Activated CD4-positive, alpha-beta memory T cell treated with anti-CD3 and anti-CD28 coated beads for 36 hours (primary cell): Measurements from ENCODE around the gene IL10. TPM values are rescaled to one million over a fixed set of nuclear protein-coding genes. Genes with fewer than 3 reads are reported as not detected.

Experiments
- CTCF ChIA-PET: fragments of 350-600 bp; sonication (Branson Sonifier 250); formaldehyde crosslinking; loops from one replicate; lab custom pipeline; 2021; ENCODE audit warnings: antibody characterized with exemption, inconsistent platforms; lab: Charles Lee
- POLR2A ChIA-PET: fragments of 350-600 bp; sonication (Branson Sonifier 250); formaldehyde crosslinking; loops from one replicate; lab custom pipeline; 2021; ENCODE audit warnings: antibody characterized with exemption; lab: Charles Lee
- DNase-seq: peaks from one replicate; pipeline ENCODE4 v3.0.0-alpha.2; 2020
- H3K27ac Mint-ChIP-seq: one replicate; pipeline ENCODE4 v1.8.0; 2021; ENCODE audit warnings: mixed read lengths
- H3K27me3 Mint-ChIP-seq: one replicate; pipeline ENCODE4 v1.8.0; 2021; ENCODE audit warnings: mixed read lengths
- H3K36me3 Mint-ChIP-seq: one replicate; pipeline ENCODE4 v1.8.0; 2021; ENCODE audit warnings: mixed read lengths
- H3K4me1 Mint-ChIP-seq: one replicate; pipeline ENCODE4 v1.8.0; 2021; ENCODE audit warnings: low read depth, mixed read lengths
- H3K4me3 Mint-ChIP-seq: one replicate; pipeline ENCODE4 v1.8.0; 2021; ENCODE audit warnings: mild to moderate bottlenecking, mixed read lengths
- H3K9me3 Mint-ChIP-seq: one replicate; pipeline ENCODE4 v1.8.0; 2021; ENCODE audit warnings: mixed read lengths
- intact Hi-C: fragments of 100-400 bp; cut with micrococcal nuclease; formaldehyde crosslinking; loops from one replicate; pipeline ENCODE4 v1.15.1; 2023
- total RNA-seq, 2 experiments: library from RNA; stranded (reverse); gene quantifications; one replicate each; pipeline ENCODE4 v1.2.3, GENCODE V29; 2021

Gene IL10
- total RNA-seq: 10 to 100 TPM; 17.3 to 18.5 TPM

GRCh38 chr1:206772243-206772937 is at the start of gene IL10:
IL10 (minus strand) TSS chr1:206772494; CDS start chr1:206772435, 59 bp downstream.
- ChIA-PET POLR2A (interaction anchor here (0.8 to 3.0 kb wide), 6 partner anchors 11 to 33 kb away, joined by 3 to 8 read pairs (median 4); no protein-coding TSS in a partner anchor), CTCF (interaction anchor here (1.7 to 13.9 kb wide), 4 partner anchors 36 to 140 kb away, joined by 7 to 123 read pairs (median 30); no protein-coding TSS in a partner anchor)
- Mint-ChIP-seq H3K27me3 (peaks cover 6% of the 10 kb centered on the region), H3K4me3 (peak within 1 kb of the TSS; percentile 61), H3K9me3 (no peaks in the 10 kb centered on the region), H3K4me1 (peaks cover 59% of the 10 kb centered on the region), H3K27ac (peak within 1 kb of the TSS; percentile 57), H3K36me3 (no peaks in the 10 kb centered on the region)
- no peak for DNase-seq
- intact Hi-C loops: no loop called here

GRCh38 chr1:206821493-206821892 is 49.2 kb upstream of the IL10 start:
- Mint-ChIP-seq H3K4me1 (peaks cover 18% of the 10 kb centered on the region), H3K9me3 (no peaks in the 10 kb centered on the region), H3K4me3 (no peak overlapping the region), H3K27me3 (no peaks in the 10 kb centered on the region), H3K36me3 (no peaks in the 10 kb centered on the region), H3K27ac (no peak overlapping the region)
- ChIA-PET POLR2A (no interaction called here), CTCF (interaction anchor here (0.6 kb wide), 1 partner anchor 12 kb away, joined by 3 read pairs; no protein-coding TSS in a partner anchor)
- DNase-seq: no peak
- intact Hi-C loops: no loop called here

- peak; percentile 43 for DNase-seq
- ChIA-PET CTCF (interaction anchor here (0.8 to 2.5 kb wide), 21 partner anchors 8 to 181 kb away, joined by 3 to 18 read pairs (median 5); partner anchors contain the start of genes DYRK3 and IL24), POLR2A (interaction anchor here (0.5 to 1.3 kb wide), 7 partner anchors 12 to 224 kb away, joined by 3 to 8 read pairs (median 4); no protein-coding TSS in a partner anchor)
- peak overlapping the region; percentile 20 for H3K4me3 Mint-ChIP-seq
- no peaks in the 10 kb centered on the region for H3K27me3 Mint-ChIP-seq
- peaks cover 13% of the 10 kb centered on the region for H3K9me3 Mint-ChIP-seq
- peak overlapping the region; percentile 77 for H3K27ac Mint-ChIP-seq
- peaks cover 2% of the 10 kb centered on the region for H3K36me3 Mint-ChIP-seq
- intact Hi-C loops: loop anchor here (1.0 to 2.0 kb wide), 4 partner anchors 13 to 60 kb away; partner anchors contain the start of gene IL20
- H3K4me1 Mint-ChIP-seq: peaks cover 26% of the 10 kb centered on the region
Measured at GRCh38 chr1:206816390-206817287, 44.3 kb upstream of the IL10 start.

- Mint-ChIP-seq H3K27me3 (no peaks in the 10 kb centered on the region), H3K9me3 (peaks cover 13% of the 10 kb centered on the region), H3K27ac (no peak overlapping the region), H3K4me3 (no peak overlapping the region), H3K36me3 (peaks cover 2% of the 10 kb centered on the region), H3K4me1 (peaks cover 26% of the 10 kb centered on the region)
- ChIA-PET POLR2A (interaction anchor here (0.6 kb wide), 1 partner anchor 13 kb away, joined by 3 read pairs; no protein-coding TSS in a partner anchor), CTCF (interaction anchor here (1.0 to 2.2 kb wide), 2 partner anchors 88 to 151 kb away, joined by 3 to 8 read pairs; no protein-coding TSS in a partner anchor)
- intact Hi-C loops: no loop called here
- DNase-seq: no peak
Measured at GRCh38 chr1:206814716-206815341, 42.5 kb upstream of the IL10 start.

- Mint-ChIP-seq H3K4me1 (peaks cover 34% of the 10 kb centered on the region), H3K36me3 (peaks cover 2% of the 10 kb centered on the region), H3K27me3 (no peaks in the 10 kb centered on the region), H3K4me3 (no peak overlapping the region), H3K27ac (no peak overlapping the region), H3K9me3 (peaks cover 13% of the 10 kb centered on the region)
- CTCF ChIA-PET: interaction anchor here (0.7 to 9.7 kb wide), 4 partner anchors 78 to 121 kb away, joined by 3 to 137 read pairs (median 57); no protein-coding TSS in a partner anchor
- no peak for DNase-seq
- POLR2A ChIA-PET: no interaction called here
- intact Hi-C loops: no loop called here
Measured at GRCh38 chr1:206812471-206812870, 40.2 kb upstream of the IL10 start.

GRCh38 chr1:206809504-206810084 is 37.3 kb upstream of the IL10 start:
- DNase-seq: peak; percentile 57
- peaks cover 13% of the 10 kb centered on the region for H3K9me3 Mint-ChIP-seq
- peaks cover 2% of the 10 kb centered on the region for H3K36me3 Mint-ChIP-seq
- H3K27ac Mint-ChIP-seq: no peak overlapping the region
- no peaks in the 10 kb centered on the region for H3K27me3 Mint-ChIP-seq
- intact Hi-C loops: loop anchor here (1.0 to 2.0 kb wide), 4 partner anchors 103 to 201 kb away; partner anchors contain the start of gene DYRK3
- no peak overlapping the region for H3K4me3 Mint-ChIP-seq
- H3K4me1 Mint-ChIP-seq: peaks cover 36% of the 10 kb centered on the region
- ChIA-PET CTCF (interaction anchor here (0.6 to 11.3 kb wide), 65 partner anchors 7 to 270 kb away, joined by 3 to 315 read pairs (median 6); partner anchors contain the start of genes DYRK3, EIF2D, FCMR and IL10), POLR2A (interaction anchor here (1.7 kb wide), 1 partner anchor 75 kb away, joined by 7 read pairs; no protein-coding TSS in a partner anchor)

- DNase-seq: peak; percentile 66
- intact Hi-C loops: loop anchor here (1.0 to 2.0 kb wide), 7 partner anchors 74 to 200 kb away; partner anchors contain the start of gene DYRK3
- H3K27ac Mint-ChIP-seq: peak overlapping the region; percentile 3
- no peak overlapping the region for H3K4me3 Mint-ChIP-seq
- H3K4me1 Mint-ChIP-seq: peaks cover 45% of the 10 kb centered on the region
- ChIA-PET POLR2A (interaction anchor here (0.7 to 1.7 kb wide), 3 partner anchors 72 to 80 kb away, joined by 3 to 7 read pairs (median 3); no protein-coding TSS in a partner anchor), CTCF (interaction anchor here (0.6 to 11.3 kb wide), 50 partner anchors 8 to 271 kb away, joined by 3 to 315 read pairs (median 6); partner anchors contain the start of genes DYRK3, EIF2D, FCMR and IL10)
- no peaks in the 10 kb centered on the region for H3K27me3 Mint-ChIP-seq
- H3K36me3 Mint-ChIP-seq: peaks cover 2% of the 10 kb centered on the region
- H3K9me3 Mint-ChIP-seq: peaks cover 13% of the 10 kb centered on the region
Measured at GRCh38 chr1:206808615-206809014, 36.3 kb upstream of the IL10 start.

- no peak overlapping the region for H3K27ac Mint-ChIP-seq
- no peaks in the 10 kb centered on the region for H3K9me3 Mint-ChIP-seq
- no peak for DNase-seq
- no peak overlapping the region for H3K4me3 Mint-ChIP-seq
- intact Hi-C loops: no loop called here
- ChIA-PET CTCF (interaction anchor here (0.8 to 11.3 kb wide), 12 partner anchors 12 to 141 kb away, joined by 3 to 315 read pairs (median 4); no protein-coding TSS in a partner anchor), POLR2A (interaction anchor here (0.9 to 5.3 kb wide), 8 partner anchors 12 to 69 kb away, joined by 3 to 44 read pairs (median 10); partner anchors contain the start of genes IL10 and IL19)
- peaks cover 73% of the 10 kb centered on the region for H3K4me1 Mint-ChIP-seq
- H3K36me3 Mint-ChIP-seq: peaks cover 2% of the 10 kb centered on the region
- H3K27me3 Mint-ChIP-seq: peaks cover 7% of the 10 kb centered on the region
Measured at GRCh38 chr1:206805357-206805756, 33.1 kb upstream of the IL10 start.

GRCh38 chr1:206804156-206804737 is 32.0 kb upstream of the IL10 start:
- Mint-ChIP-seq H3K4me3 (no peak overlapping the region), H3K9me3 (no peaks in the 10 kb centered on the region), H3K27me3 (peaks cover 9% of the 10 kb centered on the region), H3K36me3 (peaks cover 4% of the 10 kb centered on the region), H3K4me1 (peaks cover 76% of the 10 kb centered on the region), H3K27ac (peak overlapping the region; percentile 66)
- DNase-seq: no peak
- intact Hi-C loops: loop anchor here (5.0 kb wide), 1 partner anchor 332 kb away; the partner anchor contains the start of gene IKBKE
- ChIA-PET POLR2A (interaction anchor here (0.7 to 5.3 kb wide), 9 partner anchors 9 to 97 kb away, joined by 3 to 44 read pairs (median 16); partner anchors contain the start of genes IL10 and IL19), CTCF (interaction anchor here (1.3 to 11.3 kb wide), 13 partner anchors 10 to 129 kb away, joined by 3 to 315 read pairs (median 8); no protein-coding TSS in a partner anchor)
